ENCODE data around the gene ANKRD40CL.
A peak's percentile ranks its signal among the peaks of the same experiment; 100 is the strongest.
"Not testable (repeated sequence)": the region's sequence is repeated elsewhere in the genome, so short reads cannot be mapped to it uniquely, and the experiment has no call there.

ANKRD40CL gene

DNA sequence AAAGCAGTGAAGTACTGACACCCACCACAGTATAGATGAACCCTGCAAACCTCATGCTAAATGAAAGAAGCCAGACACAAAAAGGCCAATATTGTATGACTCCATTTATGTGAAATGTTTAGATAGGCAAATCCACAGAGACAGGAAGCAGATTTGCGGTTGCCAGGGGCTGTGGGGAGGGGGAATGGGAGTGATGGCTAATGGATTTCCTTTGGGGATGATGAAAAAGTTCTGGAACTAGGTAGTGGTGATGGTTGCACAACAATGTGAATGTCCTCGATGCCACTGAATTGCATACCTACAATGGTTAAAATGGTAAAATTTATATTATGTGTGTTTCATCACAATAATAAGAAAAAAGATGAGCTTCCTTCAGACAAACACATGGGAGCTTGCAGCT lies 39.7 kb upstream of the ANKRD40CL start:
- TF ChIP-seq, protein P1, sequence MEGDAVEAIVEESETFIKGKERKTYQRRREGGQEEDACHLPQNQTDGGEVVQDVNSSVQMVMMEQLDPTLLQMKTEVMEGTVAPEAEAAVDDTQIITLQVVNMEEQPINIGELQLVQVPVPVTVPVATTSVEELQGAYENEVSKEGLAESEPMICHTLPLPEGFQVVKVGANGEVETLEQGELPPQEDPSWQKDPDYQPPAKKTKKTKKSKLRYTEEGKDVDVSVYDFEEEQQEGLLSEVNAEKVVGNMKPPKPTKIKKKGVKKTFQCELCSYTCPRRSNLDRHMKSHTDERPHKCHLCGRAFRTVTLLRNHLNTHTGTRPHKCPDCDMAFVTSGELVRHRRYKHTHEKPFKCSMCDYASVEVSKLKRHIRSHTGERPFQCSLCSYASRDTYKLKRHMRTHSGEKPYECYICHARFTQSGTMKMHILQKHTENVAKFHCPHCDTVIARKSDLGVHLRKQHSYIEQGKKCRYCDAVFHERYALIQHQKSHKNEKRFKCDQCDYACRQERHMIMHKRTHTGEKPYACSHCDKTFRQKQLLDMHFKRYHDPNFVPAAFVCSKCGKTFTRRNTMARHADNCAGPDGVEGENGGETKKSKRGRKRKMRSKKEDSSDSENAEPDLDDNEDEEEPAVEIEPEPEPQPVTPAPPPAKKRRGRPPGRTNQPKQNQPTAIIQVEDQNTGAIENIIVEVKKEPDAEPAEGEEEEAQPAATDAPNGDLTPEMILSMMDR (IDR thresholded peaks at IDR 0.05; ENCODE audit: low read depth, low read length, missing control alignments): no peak
- H3K4me3 ChIP-seq (replicated peaks; ENCODE audit: low read depth, low read length): no peak overlapping the region
- DNase-seq (ENCODE audit: extremely low read depth, low read depth): no peak

GRCh38 chr17:50806141-50806643 lies 38.9 kb upstream of the ANKRD40CL start:
- TF ChIP-seq, protein P1 (IDR thresholded peaks at IDR 0.05; ENCODE audit: low read depth, low read length, missing control alignments): peak; percentile 22
- no peak for DNase-seq (ENCODE audit: extremely low read depth, low read depth)
- no peak overlapping the region for H3K4me3 ChIP-seq (replicated peaks; ENCODE audit: low read depth, low read length)

DNA sequence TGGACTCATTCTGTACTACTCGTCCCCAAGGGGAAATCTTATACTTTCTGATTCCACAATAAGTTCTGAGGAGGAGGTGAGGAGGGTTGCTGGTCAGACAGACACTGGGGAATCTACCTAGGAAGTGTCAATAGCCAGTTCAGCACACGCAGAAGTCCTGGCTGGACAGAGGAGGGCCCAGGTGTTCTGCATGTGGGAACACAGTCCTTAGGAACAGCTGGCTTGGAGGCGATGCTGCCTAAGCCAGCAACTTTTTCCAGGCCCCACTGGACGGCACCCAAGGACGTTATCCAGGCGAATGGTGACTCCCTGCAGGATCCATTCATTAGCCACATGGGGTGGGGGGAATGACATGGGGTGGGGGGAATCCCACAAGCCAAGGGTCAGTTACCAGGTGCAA lies 38.2 kb upstream of the ANKRD40CL start:
- TF ChIP-seq, protein P1 (IDR thresholded peaks at IDR 0.05; ENCODE audit: low read depth, low read length, missing control alignments): no peak
- no peak for DNase-seq (ENCODE audit: extremely low read depth, low read depth)
- no peak overlapping the region for H3K4me3 ChIP-seq (replicated peaks; ENCODE audit: low read depth, low read length)

DNA sequence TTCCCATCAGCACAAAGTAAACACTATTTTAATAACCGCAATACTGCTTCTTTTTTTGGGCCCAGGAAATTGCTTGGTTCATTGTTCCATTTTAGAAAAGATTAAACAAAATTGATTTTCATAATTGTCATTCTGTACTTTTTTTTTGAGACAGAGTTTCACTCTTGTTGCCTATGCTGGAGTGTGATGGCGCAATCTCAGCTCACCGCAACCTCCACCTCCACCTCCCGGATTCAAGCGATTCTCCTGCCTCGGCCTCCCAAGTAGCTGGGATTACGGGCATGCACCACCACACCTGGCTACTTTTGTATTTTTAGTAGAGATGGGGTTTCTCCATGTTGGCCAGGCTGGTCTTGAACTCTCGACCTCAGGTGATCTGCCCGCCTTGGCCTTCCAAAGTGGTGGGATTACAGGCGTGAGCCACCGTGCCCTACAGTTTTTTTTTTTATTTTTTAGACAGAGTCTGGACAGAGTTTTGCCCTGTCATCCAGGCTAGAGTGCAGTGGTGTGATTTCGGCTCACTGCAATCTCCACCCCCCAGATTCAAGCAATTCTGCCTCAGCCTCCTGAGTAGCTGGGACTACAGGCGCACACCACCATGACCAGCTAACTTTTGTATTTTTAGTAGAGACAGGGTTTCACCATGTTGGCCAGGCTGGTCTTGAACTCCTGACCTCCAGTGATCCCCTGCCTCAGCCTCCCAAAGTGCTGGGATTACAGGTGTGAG lies 37.6 kb upstream of the ANKRD40CL start:
- not testable (repeated sequence) for H3K4me3 ChIP-seq (replicated peaks; ENCODE audit: low read depth, low read length); DNase-seq (ENCODE audit: extremely low read depth, low read depth)

GRCh38 chr17:50803676-50804075 lies 36.4 kb upstream of the ANKRD40CL start:
- TF ChIP-seq, protein P1 (IDR thresholded peaks at IDR 0.05; ENCODE audit: low read depth, low read length, missing control alignments): no peak
- H3K4me3 ChIP-seq (replicated peaks; ENCODE audit: low read depth, low read length): no peak overlapping the region
- no peak for DNase-seq (ENCODE audit: extremely low read depth, low read depth)

GRCh38 chr17:50802609-50803571 lies 35.6 kb upstream of the ANKRD40CL start:
- TF ChIP-seq, protein P1 (IDR thresholded peaks at IDR 0.05; ENCODE audit: low read depth, low read length, missing control alignments): no peak
- H3K4me3 ChIP-seq (replicated peaks; ENCODE audit: low read depth, low read length): no peak overlapping the region
- no peak for DNase-seq (ENCODE audit: extremely low read depth, low read depth)

GRCh38 chr17:50800196-50800700 lies 32.9 kb upstream of the ANKRD40CL start:
- H3K4me3 ChIP-seq (replicated peaks; ENCODE audit: low read depth, low read length): no peak overlapping the region
- no peak for DNase-seq (ENCODE audit: extremely low read depth, low read depth)
- TF ChIP-seq, protein P1 (IDR thresholded peaks at IDR 0.05; ENCODE audit: low read depth, low read length, missing control alignments): no peak

Measured in HFF-Myc (cell line).